C4-2B (cell line): ENCODE results near the gene SLC9A9.

Source experiments
- H3K27ac ChIP-seq: fragments of 450-650 bp; 2 replicates; pipeline ENCODE4 v1.5.1; 2017
- CTCF ChIP-seq: fragments of 450-650 bp; conservative IDR thresholded peaks from 2 replicates; pipeline ENCODE4 v1.5.1; 2017; ENCODE audit warnings: mild to moderate bottlenecking
- ZFX ChIP-seq: fragments of 450-650 bp; IDR thresholded peaks from 2 replicates; pipeline ENCODE4 v1.6.1; 2017

The SLC9A9 gene

GRCh38 chr3:143506190-143506589 is 342.1 kb downstream of the SLC9A9 start:
- TF ChIP-seq CTCF (no peak), ZFX (no peak)
- no peak overlapping the region for H3K27ac ChIP-seq

- H3K27ac ChIP-seq: no peak overlapping the region
- TF ChIP-seq CTCF (no peak), ZFX (no peak)
Measured at GRCh38 chr3:143503325-143503885, 344.9 kb downstream of the SLC9A9 start.

DNA sequence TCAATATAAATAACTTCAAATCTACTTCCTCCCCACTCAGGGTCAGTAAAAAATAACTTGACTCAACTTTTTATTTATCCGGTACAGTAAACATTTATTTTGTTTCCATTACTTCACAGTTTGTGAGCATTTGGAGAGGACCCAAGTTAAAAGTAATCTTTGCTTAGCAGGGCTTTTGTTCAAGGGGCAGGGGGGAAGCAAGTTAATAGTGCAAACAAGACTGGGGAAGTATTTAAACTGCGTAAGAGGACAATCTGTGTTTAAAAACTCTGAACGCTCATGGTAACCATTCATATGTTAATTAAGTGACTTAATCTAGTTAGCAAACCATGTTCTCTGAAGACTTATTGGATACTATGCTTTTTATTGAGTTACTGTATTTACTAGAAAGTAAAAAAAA is 346.2 kb downstream of the SLC9A9 start:
- TF ChIP-seq CTCF: no peak
- TF ChIP-seq ZFX: no peak
- no peak overlapping the region for H3K27ac ChIP-seq

DNA sequence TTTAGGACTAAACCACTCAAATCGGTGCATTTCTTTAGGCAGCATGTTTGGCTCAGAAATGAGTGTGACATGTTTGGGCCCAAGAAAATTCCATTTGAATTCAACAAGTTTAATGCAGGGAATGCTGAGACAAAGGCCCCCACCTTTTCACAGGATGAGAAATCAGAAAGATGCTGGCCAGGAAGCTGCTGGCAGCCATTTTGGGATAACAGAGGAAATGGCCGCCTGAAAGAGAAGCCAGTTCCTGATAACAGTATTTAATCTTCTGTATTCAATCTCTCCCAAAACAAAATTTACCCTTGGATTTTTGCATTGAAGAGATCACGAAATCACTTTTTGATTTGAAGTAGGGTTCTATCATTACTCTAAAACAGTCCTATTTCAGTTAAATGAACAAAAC is 350.9 kb downstream of the SLC9A9 start:
- no peak overlapping the region for H3K27ac ChIP-seq
- TF ChIP-seq CTCF (no peak), ZFX (no peak)

- TF ChIP-seq CTCF: no peak
- no peak for TF ChIP-seq ZFX
- no peak overlapping the region for H3K27ac ChIP-seq
Measured at GRCh38 chr3:143496191-143496590, 352.1 kb downstream of the SLC9A9 start.

GRCh38 chr3:143495527-143495926 is 352.7 kb downstream of the SLC9A9 start:
- H3K27ac ChIP-seq: no peak overlapping the region
- TF ChIP-seq ZFX (no peak), CTCF (no peak)

- TF ChIP-seq ZFX: no peak
- TF ChIP-seq CTCF: no peak
- no peak overlapping the region for H3K27ac ChIP-seq
Measured at GRCh38 chr3:143486611-143487010, 361.7 kb downstream of the SLC9A9 start.
